Mesenchymal stem cell (in vitro differentiated cells and primary cell): ENCODE data around the gene ANTXR2.
"Not testable (repeated sequence)": the region's sequence is repeated elsewhere in the genome, so short reads cannot be mapped to it uniquely, and the experiment has no call there.

Source experiments
- DNase-seq: peaks from one replicate; pipeline ENCODE4 v3.0.0-alpha.2; 2013
- H2AFZ ChIP-seq: one replicate; pipeline ENCODE4 v1.6.1; 2013; ENCODE audit warnings: low read depth, mild to moderate bottlenecking, control low read depth, inconsistent platforms, low read length, moderate library complexity
- H2AK5ac ChIP-seq: 2 replicates; pipeline ENCODE4 v1.6.1; 2013; ENCODE audit warnings: low read length, moderate library complexity, mild to moderate bottlenecking, inconsistent platforms; ENCODE audit not compliant: severe bottlenecking
- H2BK120ac ChIP-seq: one replicate; pipeline ENCODE4 v1.6.1; 2013; ENCODE audit warnings: low read depth, mild to moderate bottlenecking, inconsistent platforms, low read length, moderate library complexity
- H2BK12ac ChIP-seq, 2 experiments: one replicate each; pipeline ENCODE4 v1.6.1; 2013; ENCODE audit warnings: inconsistent platforms in 2 of 2, low read length in 2 of 2, mild to moderate bottlenecking in 2 of 2, moderate library complexity in 2 of 2, control low read depth in 1 of 2
- H2BK15ac ChIP-seq: one replicate; pipeline ENCODE4 v1.6.1; 2013; ENCODE audit warnings: mild to moderate bottlenecking, low read depth, inconsistent platforms; ENCODE audit not compliant: poor library complexity, severe bottlenecking
- H2BK5ac ChIP-seq: 2 replicates; pipeline ENCODE4 v1.6.1; 2013; ENCODE audit warnings: low read depth, mild to moderate bottlenecking, low read length, control low read depth, inconsistent platforms; ENCODE audit not compliant: poor library complexity, severe bottlenecking
- H3K14ac ChIP-seq, 2 experiments: one replicate each; pipeline ENCODE4 v1.6.1; 2013; ENCODE audit warnings: inconsistent platforms in 2 of 2, low read length in 2 of 2, control low read depth in 1 of 2, mild to moderate bottlenecking in 1 of 2, moderate library complexity in 1 of 2
- H3K18ac ChIP-seq, 2 experiments: one replicate each; pipeline ENCODE4 v1.6.1; 2013; ENCODE audit warnings: inconsistent platforms in 2 of 2, low read length in 2 of 2, control low read depth in 1 of 2, low read depth in 1 of 2, mild to moderate bottlenecking in 1 of 2
- H3K23ac ChIP-seq, 2 experiments: one replicate each; pipeline ENCODE4 v1.6.1; 2013; ENCODE audit warnings: inconsistent platforms in 2 of 2, low read length in 2 of 2, mild to moderate bottlenecking in 2 of 2, moderate library complexity in 2 of 2, control low read depth in 1 of 2
- H3K27ac ChIP-seq: 2 replicates; pipeline ENCODE4 v1.5.1; 2013; ENCODE audit warnings: mild to moderate bottlenecking, moderate library complexity, low read length, control low read depth, inconsistent platforms; ENCODE audit not compliant: poor library complexity, severe bottlenecking
- H3K27me3 ChIP-seq, 2 experiments: 2 replicates each; pipeline versions ENCODE4 v1.6.1 to v1.7.0; 2013; ENCODE audit warnings: low read length in 2 of 2, mild to moderate bottlenecking in 2 of 2, moderate library complexity in 2 of 2, control low read depth in 1 of 2, inconsistent platforms in 1 of 2; ENCODE audit not compliant: control insufficient read depth in 1 of 2, insufficient read depth in 1 of 2
- H3K36me3 ChIP-seq, 2 experiments: 2 replicates each; pipeline versions ENCODE4 v1.6.1 to v1.7.0; 2013; ENCODE audit warnings: low read length in 2 of 2, control low read depth in 1 of 2, inconsistent platforms in 1 of 2, low read depth in 1 of 2, mild to moderate bottlenecking in 1 of 2; ENCODE audit not compliant: insufficient read depth in 2 of 2, control insufficient read depth in 1 of 2
- H3K4ac ChIP-seq, 2 experiments: one replicate each; pipeline ENCODE4 v1.6.1; 2013; ENCODE audit warnings: inconsistent platforms in 2 of 2, low read length in 2 of 2, mild to moderate bottlenecking in 2 of 2, moderate library complexity in 2 of 2, control low read depth in 1 of 2, low read depth in 1 of 2
- H3K4me1 ChIP-seq: 2 replicates; pipeline ENCODE4 v1.6.1; 2013; ENCODE audit warnings: low read depth, low read length, control low read depth; ENCODE audit not compliant: control insufficient read depth, insufficient read depth
- H3K4me2 ChIP-seq: 2 replicates; pipeline ENCODE4 v1.6.1; 2013; ENCODE audit warnings: low read length, mild to moderate bottlenecking, inconsistent platforms; ENCODE audit not compliant: poor library complexity, severe bottlenecking
- H3K4me3 ChIP-seq, 2 experiments: 2 replicates each; pipeline versions ENCODE4 v1.5.1 to v1.7.0; 2013; ENCODE audit warnings: low read length in 2 of 2, mild to moderate bottlenecking in 2 of 2, control low read depth in 1 of 2, low read depth in 1 of 2; ENCODE audit not compliant: insufficient read depth in 1 of 2
- H3K79me1 ChIP-seq: replicated peaks from 2 replicates; pipeline ENCODE4 v1.6.1; 2013; ENCODE audit warnings: mild to moderate bottlenecking, control low read depth, low read length, inconsistent platforms; ENCODE audit not compliant: poor library complexity, severe bottlenecking
- H3K9ac ChIP-seq: 2 replicates; pipeline ENCODE4 v1.7.0; 2013; ENCODE audit warnings: mild to moderate bottlenecking, low read length, moderate library complexity
- H3K9me3 ChIP-seq: 2 replicates; pipeline ENCODE4 v1.7.0; 2013; ENCODE audit warnings: mild to moderate bottlenecking, low read length; ENCODE audit not compliant: control insufficient read depth
- H4K8ac ChIP-seq: one replicate; pipeline ENCODE4 v1.6.1; 2013; ENCODE audit warnings: inconsistent platforms, mild to moderate bottlenecking, low read length, moderate library complexity
- H4K91ac ChIP-seq: one replicate; pipeline ENCODE4 v1.6.1; 2013; ENCODE audit warnings: mild to moderate bottlenecking, low read length, inconsistent platforms
- WGBS: methylation state at CpG from one replicate; pipeline ENCODE4 v1.1.7; 2013; ENCODE audit warnings: mixed read lengths; 5-methylcytosine and 5-hydroxymethylcytosine counted together

ANTXR2 gene

DNA sequence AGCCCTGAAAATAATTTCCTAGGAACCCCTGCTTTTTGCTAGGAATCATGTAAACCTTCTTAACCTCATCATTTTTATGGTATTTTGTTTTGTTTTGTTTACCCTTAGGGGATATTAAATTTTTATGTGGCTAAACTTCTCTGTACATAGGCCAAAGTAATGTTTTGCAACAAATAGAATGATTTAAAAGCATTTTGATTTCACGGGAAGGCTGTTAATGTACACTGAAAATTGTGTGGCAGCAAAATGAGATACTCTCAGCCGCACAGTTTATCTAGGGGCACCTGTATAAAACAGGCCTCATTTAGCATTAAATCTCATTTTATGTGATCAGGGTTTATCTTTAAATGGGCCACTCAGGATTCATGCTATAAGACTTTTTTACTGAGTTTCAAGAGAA lies 175.0 kb downstream of the ANTXR2 start:
- Histone ChIP-seq H3K4me1 (no peaks in the 10 kb centered on the region), H2AK5ac (no peak overlapping the region), H4K91ac (no peak overlapping the region), H2AFZ (no peak overlapping the region), H3K27ac (no peak overlapping the region), H3K14ac (no peak overlapping the region), H2BK5ac (no peak overlapping the region), H3K4ac (no peak overlapping the region), H3K36me3 (peaks cover 0 to 17% of the 10 kb centered on the region in 2 experiments), H3K23ac (no peak overlapping the region), H2BK120ac (no peak overlapping the region), H3K27me3 (no peaks in the 10 kb centered on the region), H2BK15ac (no peak overlapping the region), H2BK12ac (no peak overlapping the region), H4K8ac (no peak overlapping the region), H3K9ac (no peak overlapping the region), H3K9me3 (no peaks in the 10 kb centered on the region), H3K18ac (no peak overlapping the region), H3K79me1 (no peaks in the 10 kb centered on the region), H3K4me3 (no peak overlapping the region), H3K4me2 (no peak overlapping the region)
- WGBS = 100% methylated on average over 1 of the region's 2 CpGs
- no peak for DNase-seq

- no peak overlapping the region for H2BK5ac ChIP-seq
- DNase-seq = no peak
- 73% methylated on average over 3 of the region's 3 CpGs for WGBS
- H3K4me3 ChIP-seq = no peak overlapping the region
- H3K23ac ChIP-seq = no peak overlapping the region
- H3K18ac ChIP-seq = no peak overlapping the region
- no peak overlapping the region for H4K91ac ChIP-seq
- no peaks in the 10 kb centered on the region for H3K27me3 ChIP-seq
- no peak overlapping the region for H2AFZ ChIP-seq
- H3K4ac ChIP-seq = no peak overlapping the region
- no peaks in the 10 kb centered on the region for H3K79me1 ChIP-seq
- no peak overlapping the region for H2BK15ac ChIP-seq
- H3K9ac ChIP-seq = no peak overlapping the region
- no peak overlapping the region for H3K27ac ChIP-seq
- no peak overlapping the region for H2AK5ac ChIP-seq
- H3K14ac ChIP-seq = no peak overlapping the region
- no peak overlapping the region for H3K4me2 ChIP-seq
- no peak overlapping the region for H4K8ac ChIP-seq
- H3K9me3 ChIP-seq = no peaks in the 10 kb centered on the region
- peaks cover 0 to 11% of the 10 kb centered on the region in 2 experiments for H3K36me3 ChIP-seq
- no peak overlapping the region for H2BK120ac ChIP-seq
- H2BK12ac ChIP-seq = no peak overlapping the region
- no peaks in the 10 kb centered on the region for H3K4me1 ChIP-seq
Observed at GRCh38 chr4:79897174-79897573, 175.9 kb downstream of the ANTXR2 start.

- Histone ChIP-seq H3K18ac (no peak overlapping the region), H3K4me1 (no peaks in the 10 kb centered on the region), H2BK5ac (no peak overlapping the region), H4K91ac (no peak overlapping the region), H3K27ac (no peak overlapping the region), H3K4me2 (no peak overlapping the region), H3K27me3 (no peaks in the 10 kb centered on the region), H3K14ac (no peak overlapping the region), H3K9ac (no peak overlapping the region), H3K36me3 (no peaks in the 10 kb centered on the region), H4K8ac (no peak overlapping the region), H2BK15ac (no peak overlapping the region), H2BK120ac (no peak overlapping the region), H3K4ac (no peak overlapping the region), H3K9me3 (no peaks in the 10 kb centered on the region), H2BK12ac (no peak overlapping the region), H3K4me3 (no peak overlapping the region), H3K79me1 (no peaks in the 10 kb centered on the region), H3K23ac (no peak overlapping the region), H2AK5ac (no peak overlapping the region), H2AFZ (no peak overlapping the region)
- no CpG with 5 or more reads among the region's 2 CpGs for WGBS
- no peak for DNase-seq
Observed at GRCh38 chr4:79893456-79893855, 179.6 kb downstream of the ANTXR2 start.

DNA sequence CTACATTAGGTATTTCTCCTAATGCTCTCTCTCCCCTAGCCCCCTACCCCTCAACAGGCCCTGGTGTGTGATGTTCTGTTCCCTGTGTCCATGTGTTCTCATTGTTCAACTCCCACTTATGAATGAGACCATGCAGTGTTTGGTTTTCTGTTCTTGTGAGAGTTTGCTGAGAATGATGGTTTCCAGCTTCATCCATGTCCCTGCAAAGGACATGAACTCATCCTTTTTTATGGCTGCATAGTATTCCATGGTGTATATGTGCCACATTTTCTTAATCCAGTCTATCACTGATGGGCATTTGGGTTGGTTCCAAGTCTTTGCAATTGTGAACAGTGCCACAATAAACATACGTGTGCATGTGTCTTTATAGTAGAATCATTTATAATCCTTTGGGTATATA lies 184.0 kb downstream of the ANTXR2 start:
- H3K9me3 ChIP-seq, H3K18ac ChIP-seq, H2BK120ac ChIP-seq, DNase-seq, H4K8ac ChIP-seq, H3K36me3 ChIP-seq, H3K4me2 ChIP-seq, H3K79me1 ChIP-seq, H2BK5ac ChIP-seq, H3K14ac ChIP-seq, H3K27ac ChIP-seq, H3K4ac ChIP-seq, H2AK5ac ChIP-seq, H3K4me1 ChIP-seq, H2BK15ac ChIP-seq, H3K23ac ChIP-seq, H2BK12ac ChIP-seq, H3K4me3 ChIP-seq, H2AFZ ChIP-seq, H4K91ac ChIP-seq, H3K9ac ChIP-seq, H3K27me3 ChIP-seq: not testable (repeated sequence)
- no CpG with 5 or more reads among the region's 1 CpG for WGBS
